Lung microvascular endothelial cell (primary cell): ENCODE data around the gene IRF2. TPM values are rescaled to one million over a fixed set of nuclear protein-coding genes. Genes with fewer than 3 reads are reported as not detected.
A peak's percentile ranks its signal among the peaks of the same experiment; 100 is the strongest.

Source experiments
- DNase-seq, 2 donors: peaks; one replicate each; pipeline versions ENCODE4 v3.0.0 to v3.0.0-alpha.2; 2010; ENCODE audit warnings: low read depth in 2 of 2
- total RNA-seq: library from RNA; depleted of rRNA; stranded (reverse); fragments of >200 nt; gene quantifications from 2 replicates; pipeline ENCODE4 v1.2.1, GENCODE V29; 2014

Gene IRF2
- total RNA-seq, 1 donor from 2014 or later: 20.6 TPM

DNA sequence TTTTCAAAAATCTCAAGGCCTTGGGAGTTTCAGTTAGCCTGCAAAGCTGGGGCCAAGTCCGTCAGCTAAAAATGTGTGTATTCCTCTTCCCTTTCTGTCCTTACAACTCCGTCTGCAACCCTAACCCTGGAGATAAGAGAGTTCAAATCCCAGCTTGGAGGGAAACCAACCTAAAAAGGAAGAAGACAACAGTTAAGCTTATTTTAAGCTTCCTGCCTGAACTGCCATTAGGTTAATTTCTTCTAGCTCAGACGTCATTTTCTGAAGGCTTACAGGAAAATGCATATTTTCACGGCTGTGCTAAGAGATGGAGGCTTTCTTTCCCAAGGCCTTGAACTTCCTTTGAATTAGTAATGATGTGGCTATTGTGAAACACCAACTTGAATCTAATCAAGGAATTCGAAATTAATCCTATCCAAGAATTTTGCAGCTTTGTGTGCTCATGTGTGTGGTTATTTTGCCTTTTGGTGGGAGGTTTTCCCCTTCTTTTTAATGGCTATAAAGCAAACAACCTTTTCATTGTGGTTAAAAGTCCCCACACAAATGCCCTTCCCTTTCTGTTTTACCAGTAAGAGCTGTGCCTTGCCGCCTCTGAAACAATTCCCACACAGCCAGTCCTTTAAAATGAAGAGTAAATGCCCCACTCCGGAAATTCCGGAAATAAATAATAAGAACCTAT, 103.5 kb downstream of the IRF2 start:
- DNase-seq: peak in 1 of 2 donors; percentile 69

GRCh38 chr4:184369871-184370270, 104.5 kb downstream of the IRF2 start:
- DNase-seq: peak in 1 of 2 donors; percentile 51

- no peak for DNase-seq
Measured at GRCh38 chr4:184368731-184369130, 105.6 kb downstream of the IRF2 start.

DNA sequence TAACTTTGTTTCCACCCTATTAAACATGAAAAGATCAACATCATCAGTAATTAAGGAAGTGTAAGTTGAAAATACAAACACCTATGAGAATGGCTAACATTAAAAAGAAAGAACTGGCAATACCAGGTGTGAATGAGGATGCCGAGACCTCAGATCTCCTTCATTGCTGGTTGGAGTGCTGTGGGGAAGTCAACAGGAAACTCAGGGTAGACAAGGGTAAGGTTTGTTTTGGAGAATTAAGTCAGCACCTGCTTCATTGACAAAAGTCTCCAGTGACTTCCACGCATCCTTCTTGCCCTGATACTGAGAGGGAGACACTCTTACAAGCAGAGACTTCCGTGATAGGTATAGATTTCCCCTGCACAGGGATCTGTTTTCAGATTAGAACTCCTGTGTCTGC, 106.1 kb downstream of the IRF2 start:
- DNase-seq: no peak

DNA sequence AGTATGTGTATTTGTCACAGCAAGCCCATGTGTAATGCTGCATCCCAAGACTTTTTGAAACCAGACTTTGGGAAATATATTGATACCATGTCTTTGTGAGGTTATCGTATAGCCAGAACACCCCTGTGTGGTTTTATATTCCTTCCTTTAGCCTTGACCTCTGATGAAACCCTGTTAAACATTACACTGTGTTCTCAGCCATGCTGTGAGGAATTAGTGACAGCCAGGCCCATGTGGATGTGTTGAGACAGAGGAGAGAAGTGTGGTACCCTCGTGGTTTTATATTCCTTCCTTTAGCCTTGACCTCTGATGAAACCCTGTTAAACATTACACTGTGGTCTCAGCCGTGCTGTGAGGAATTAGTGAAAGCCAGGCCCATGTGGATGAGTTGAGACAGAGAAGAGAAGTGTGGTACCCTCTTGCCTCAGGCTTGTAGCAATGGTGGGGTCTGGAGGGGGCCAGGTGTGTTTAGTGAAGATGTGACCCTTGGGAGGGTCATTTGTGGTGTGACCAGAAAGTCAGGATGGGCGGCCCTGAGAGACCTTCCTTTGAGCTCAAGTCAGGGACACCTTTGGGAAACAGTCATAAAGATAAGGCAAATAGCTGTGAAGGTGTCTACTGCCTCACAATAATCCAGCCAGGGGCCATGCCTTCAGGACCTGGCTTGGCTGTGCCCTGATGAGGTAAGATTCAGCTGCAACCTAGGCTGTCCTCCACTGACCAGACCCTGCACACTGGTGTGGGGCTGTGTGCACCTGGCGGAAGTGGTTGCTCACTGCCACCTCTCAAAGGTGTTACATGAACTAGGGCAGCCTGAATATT, 110.0 kb downstream of the IRF2 start:
- DNase-seq: no peak

GRCh38 chr4:184363258-184363657, 111.1 kb downstream of the IRF2 start:
- DNase-seq: no peak

DNA sequence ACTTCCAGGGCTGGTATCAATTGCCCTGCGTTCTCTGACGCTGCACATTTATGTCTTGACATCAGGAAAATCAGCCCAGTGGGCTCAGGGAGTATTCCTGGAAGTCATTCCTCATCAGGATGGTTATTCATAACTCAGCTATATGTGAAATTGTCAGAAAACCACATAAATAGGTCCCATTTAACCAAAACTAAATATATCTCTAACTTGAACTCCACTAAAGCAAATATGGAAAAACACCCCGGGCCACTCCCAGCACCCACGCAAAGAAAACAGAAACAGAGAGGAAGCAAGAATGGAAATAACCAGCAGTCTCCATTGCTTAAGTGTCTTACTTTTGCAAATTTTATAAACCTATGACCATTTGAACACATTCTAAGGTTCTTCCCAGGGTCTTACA, 112.0 kb downstream of the IRF2 start:
- DNase-seq: no peak

DNA sequence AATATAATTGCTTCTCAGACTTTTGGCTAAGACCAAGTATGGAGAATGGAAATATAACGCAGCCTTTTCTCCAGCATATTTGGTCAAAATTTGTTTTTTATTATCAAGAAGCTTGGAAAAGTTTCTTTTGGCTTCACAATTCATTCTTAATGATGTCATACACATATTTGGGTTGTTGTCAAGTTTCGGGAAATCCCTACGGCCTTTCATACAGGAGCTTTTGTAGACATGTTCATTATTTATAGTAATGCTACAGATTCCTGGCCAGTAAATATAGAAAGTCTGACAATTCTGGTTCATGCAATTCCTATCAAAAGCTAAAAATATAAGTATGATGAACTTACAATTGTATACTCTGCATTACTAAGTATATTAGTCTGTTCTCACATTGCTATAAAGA, 112.9 kb downstream of the IRF2 start:
- DNase-seq: peak in 1 of 2 donors; percentile 35

DNA sequence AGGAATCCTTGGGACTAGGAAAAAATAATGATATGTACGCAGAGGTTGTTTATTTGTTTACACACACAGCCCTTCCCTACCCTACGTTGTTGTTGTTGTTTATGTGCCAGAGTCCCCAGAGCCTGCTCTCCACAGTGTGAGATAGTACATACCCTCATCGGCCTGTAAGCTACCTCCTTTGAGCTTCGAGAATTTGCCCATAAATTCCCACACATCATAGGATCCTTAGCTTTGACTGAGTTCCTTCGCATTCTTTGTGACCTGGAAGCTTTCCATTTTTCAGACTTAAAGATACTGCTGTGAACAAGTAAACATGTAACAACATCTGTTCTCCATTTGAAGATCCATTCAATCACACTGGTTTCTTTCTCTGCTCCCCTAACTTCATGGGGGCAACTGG, 114.5 kb downstream of the IRF2 start:
- DNase-seq: no peak

DNA sequence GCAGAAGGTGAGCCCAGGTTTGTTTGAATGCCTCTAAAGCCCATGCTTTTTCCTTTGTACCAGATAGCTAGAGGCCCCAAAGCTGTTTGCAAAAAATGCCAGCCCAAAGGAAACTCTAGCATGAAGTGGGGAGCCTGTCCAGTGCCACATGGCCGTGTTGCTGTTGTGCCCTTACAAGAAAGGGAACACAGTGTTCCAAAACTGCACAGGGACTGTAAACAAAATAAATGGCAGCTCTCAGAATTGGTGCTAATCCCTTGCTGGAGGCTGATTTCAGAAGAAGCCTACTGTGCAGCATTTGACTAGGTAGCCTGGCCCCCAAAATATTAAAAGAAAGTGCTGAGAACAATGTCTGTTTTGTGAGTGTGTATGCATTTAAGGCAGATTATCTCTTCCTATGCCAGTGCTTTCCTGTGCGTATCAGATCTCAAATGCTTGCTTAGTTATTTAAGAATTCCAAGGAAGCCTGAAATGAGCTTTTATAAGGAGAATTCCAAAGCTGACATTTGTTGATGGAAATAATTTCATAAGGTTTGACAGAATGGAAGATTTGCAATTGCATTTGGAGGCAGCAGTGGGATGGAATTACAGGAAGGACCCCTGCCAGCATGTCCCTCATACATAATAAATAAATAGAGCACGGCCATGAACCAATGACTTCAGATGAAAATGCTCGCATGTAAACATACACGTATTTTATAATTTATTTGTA, 115.7 kb downstream of the IRF2 start:
- no peak for DNase-seq

- no peak for DNase-seq
Measured at GRCh38 chr4:184357772-184358171, 116.6 kb downstream of the IRF2 start.

DNA sequence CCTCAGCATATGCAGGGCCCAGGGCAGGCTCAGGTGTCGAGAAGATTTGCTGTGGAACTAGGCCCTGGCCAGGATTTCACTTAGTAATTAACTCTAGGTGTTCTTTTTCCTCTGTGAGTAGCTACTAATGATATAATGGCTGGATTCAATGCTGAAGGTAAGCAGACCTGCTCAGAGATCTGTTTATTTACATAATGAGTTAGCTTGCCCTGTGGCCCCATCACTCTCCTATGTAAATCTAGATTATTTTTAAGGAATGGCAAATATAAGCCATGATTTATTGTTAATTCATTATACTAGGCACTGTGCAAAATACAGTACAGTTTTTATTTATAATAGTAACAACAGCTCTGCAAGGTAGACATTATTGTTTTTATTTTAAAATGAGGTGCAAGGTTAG, 117.2 kb downstream of the IRF2 start:
- no peak for DNase-seq

GRCh38 chr4:184356366-184356765, 118.0 kb downstream of the IRF2 start:
- DNase-seq: no peak

DNA sequence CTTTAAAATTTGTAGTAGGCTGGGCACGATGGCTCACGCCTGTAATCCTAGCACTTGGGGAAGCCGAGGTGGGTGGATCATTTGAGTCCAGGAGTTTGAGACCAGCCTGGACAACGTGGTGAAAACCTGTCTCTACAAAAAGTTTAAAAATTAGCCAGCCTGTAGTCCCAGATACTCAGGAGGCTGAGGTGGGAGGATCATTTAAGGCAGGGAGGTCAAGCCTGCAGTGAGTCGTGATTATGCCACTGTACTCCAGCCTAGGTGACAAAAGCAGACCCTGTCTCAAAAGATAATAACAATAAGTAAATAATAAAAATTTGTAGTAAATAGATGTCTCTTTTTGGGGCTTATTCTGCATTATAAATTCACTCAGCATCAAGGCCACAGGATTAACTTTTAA, 118.5 kb downstream of the IRF2 start:
- DNase-seq: no peak

DNA sequence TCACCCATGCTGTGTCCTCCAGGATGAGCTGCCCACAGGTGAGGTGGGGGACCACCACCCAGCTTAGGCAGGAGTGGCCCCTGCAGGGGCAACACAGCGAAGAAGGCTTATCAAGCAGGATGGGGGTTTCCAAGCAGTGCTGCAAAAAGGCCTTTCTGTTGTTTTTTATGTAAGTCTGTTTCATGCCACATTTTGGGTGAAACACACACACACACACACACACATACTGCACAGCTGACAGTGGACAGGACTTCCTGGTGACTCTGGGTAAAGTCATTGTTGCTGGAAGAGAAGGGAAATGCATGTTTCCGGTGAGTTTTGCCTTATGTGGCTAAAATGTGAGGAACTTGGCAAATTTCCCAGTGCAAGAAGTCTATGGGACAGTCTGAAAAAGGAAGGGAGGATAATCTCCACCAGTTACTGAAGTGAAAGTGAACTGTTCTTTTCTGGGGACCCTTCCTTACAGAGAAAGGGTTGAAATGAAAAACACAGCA, 119.2 kb downstream of the IRF2 start:
- DNase-seq: peak; percentile 99 to 100

- DNase-seq: no peak
Measured at GRCh38 chr4:184352891-184353290, 121.5 kb downstream of the IRF2 start.

GRCh38 chr4:184351560-184352451, 122.5 kb downstream of the IRF2 start:
- no peak for DNase-seq

- DNase-seq: no peak
Measured at GRCh38 chr4:184350964-184351363, 123.4 kb downstream of the IRF2 start.

GRCh38 chr4:184350213-184350817, 124.0 kb downstream of the IRF2 start:
- DNase-seq: no peak

DNA sequence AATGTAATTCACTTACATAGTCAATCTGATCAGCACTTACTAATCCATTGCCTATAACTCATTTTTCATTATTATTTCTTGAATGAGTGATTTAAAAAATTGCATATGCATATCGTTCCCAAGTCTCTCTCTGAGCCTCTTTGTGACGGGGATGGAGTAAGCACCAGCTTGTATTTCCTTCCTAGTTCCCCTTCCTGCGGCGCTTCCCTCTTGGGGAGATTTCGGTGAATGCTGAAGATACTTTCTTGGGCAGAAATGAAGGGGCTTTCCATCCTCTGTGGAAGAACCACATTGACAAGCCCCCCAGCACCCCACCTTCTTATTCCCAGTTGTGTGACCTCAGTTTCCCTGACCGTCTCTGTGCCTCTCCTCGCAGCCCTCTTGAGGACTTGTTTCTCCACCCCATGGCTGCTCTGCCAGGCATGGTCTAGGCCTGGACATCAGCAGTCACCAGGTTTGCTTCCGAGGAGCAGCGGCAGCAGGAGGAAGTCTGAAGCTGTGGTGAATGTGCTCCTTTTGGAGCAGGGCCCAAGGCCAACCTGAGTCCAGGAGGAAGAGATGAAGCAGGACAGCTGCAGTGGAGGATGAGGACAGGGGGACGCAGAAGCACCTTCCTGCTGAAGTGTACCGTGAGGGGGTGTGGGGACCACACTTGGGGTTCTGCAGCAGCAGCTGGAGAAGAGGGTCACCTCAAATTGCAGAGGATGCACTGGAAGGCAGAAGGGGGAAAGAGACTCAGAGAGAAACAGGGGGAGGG, 124.9 kb downstream of the IRF2 start:
- DNase-seq: no peak
